ENCODE data around the gene IRX6. TPM values are rescaled to one million over a fixed set of nuclear protein-coding genes. Genes with fewer than 3 reads are reported as not detected.

The IRX6 gene
- total RNA-seq = not detected in 2 replicates

GRCh38 chr16:55323637-55324271 is at the start of gene IRX6:
Gene IRX6 (plus strand): TSS chr16:55324203. CDS start chr16:55325092, 889 bp downstream.

Other genes starting within 250 kb of the IRX6 start
- gene MMP2, start 155.0 kb downstream of the IRX6 start, total RNA-seq = 884 and 2,660 TPM in 2 replicates
- 31.0 and 31.9 TPM in 2 replicates for gene LPCAT2, start 184.9 kb downstream of the IRX6 start, total RNA-seq
- gene CAPNS2, start 242.5 kb downstream of the IRX6 start, total RNA-seq = 0.99 and 1.7 TPM in 2 replicates